Measurements from ENCODE around the gene PLXNB3.

GRCh38 chrX:153773741-153774575 is 9.9 kb downstream of the PLXNB3 start:
- TF ChIP-seq CTCF (IDR thresholded peaks at IDR 0.05): no peak
- no peak for TF ChIP-seq EZH2 (IDR thresholded peaks at IDR 0.05)
- TF ChIP-seq EZH2phosphoT487 (IDR thresholded peaks at IDR 0.05): no peak
